H1 (cell line): Measurements from ENCODE around the gene NHEJ1. TPM values are rescaled to one million over a fixed set of nuclear protein-coding genes. Genes with fewer than 3 reads are reported as not detected.

Experiments used
- CTCF ChIA-PET: fragments of 300-600 bp; sonication (Branson Sonifier 250); formaldehyde crosslinking; loops from one replicate; lab custom pipeline; 2021; ENCODE audit not compliant: partially characterized antibody; lab: Charles Lee
- POLR2A ChIA-PET: fragments of 300-600 bp; sonication (Branson Sonifier 250); formaldehyde crosslinking; loops from one replicate; lab custom pipeline; 2021; ENCODE audit warnings: inconsistent platforms; ENCODE audit not compliant: partially characterized antibody; lab: Charles Lee
- DNase-seq, 2 experiments: peaks; one replicate each; pipeline versions ENCODE4 v3.0.0 to v3.0.0-alpha.2; 2010 to 2022; ENCODE audit warnings: low spot score in 2 of 2, low read depth in 1 of 2, mixed read lengths in 1 of 2
- FAIRE-seq: peaks from 2 replicates; lab custom pipeline; 2011; peaks lifted over from hg19 to GRCh38; lab: Jason Lieb, UNC
- H2AFZ ChIP-seq: 2 replicates; pipeline ENCODE4 v1.8.1; 2012; ENCODE audit warnings: low read length, inconsistent platforms
- H2AK5ac ChIP-seq: 2 replicates; pipeline ENCODE4 v1.6.1; 2013; ENCODE audit warnings: low read depth, low read length
- H2BK120ac ChIP-seq: replicated peaks from 2 replicates; pipeline ENCODE3; 2013; ENCODE audit warnings: low read depth, low read length, inconsistent platforms
- H2BK12ac ChIP-seq: 2 replicates; pipeline ENCODE4 v1.6.1; 2013; ENCODE audit warnings: low read depth, low read length
- H2BK15ac ChIP-seq: 2 replicates; pipeline ENCODE4 v1.6.1; 2013; ENCODE audit warnings: low read length
- H2BK20ac ChIP-seq: 2 replicates; pipeline ENCODE4 v1.6.1; 2013; ENCODE audit warnings: low read length
- H2BK5ac ChIP-seq: 2 replicates; pipeline ENCODE4 v1.6.1; 2013; ENCODE audit warnings: low read depth, low read length
- H3K14ac ChIP-seq: 2 replicates; pipeline ENCODE4 v1.6.1; 2013; ENCODE audit warnings: inconsistent platforms; ENCODE audit not compliant: insufficient read length
- H3K18ac ChIP-seq: 2 replicates; pipeline ENCODE4 v1.6.1; 2013; ENCODE audit warnings: low read length; ENCODE audit errors: extremely low read depth
- H3K23ac ChIP-seq: 2 replicates; pipeline ENCODE4 v1.6.1; 2013; ENCODE audit warnings: inconsistent platforms; ENCODE audit not compliant: insufficient read length
- H3K23me2 ChIP-seq: 2 replicates; pipeline ENCODE4 v1.6.1; 2013; ENCODE audit warnings: low read depth, low read length
- H3K27ac ChIP-seq: 2 replicates; pipeline ENCODE4 v1.6.1; 2011; ENCODE audit warnings: low read depth, low read length, inconsistent platforms
- H3K27me3 ChIP-seq, 4 experiments: replicated peaks in 1 of 4; 1 replicate in 1 of 4; 2 replicates in 3 of 4; pipeline versions ENCODE4 v1.6.1 to v1.8.1; 2011 to 2013; ENCODE audit warnings: low read length in 3 of 4, mild to moderate bottlenecking in 3 of 4, inconsistent platforms in 2 of 4, mixed read lengths in 2 of 4, moderate library complexity in 1 of 4; ENCODE audit not compliant: control insufficient read depth in 3 of 4, insufficient read depth in 3 of 4; ENCODE audit errors: extremely low read depth in 1 of 4
- H3K36me3 ChIP-seq, 4 experiments: 2 replicates each; pipeline versions ENCODE4 v1.6.1 to v1.8.1; 2011 to 2013; ENCODE audit warnings: mild to moderate bottlenecking in 4 of 4, low read length in 3 of 4, moderate library complexity in 2 of 4, control low read depth in 1 of 4, inconsistent platforms in 1 of 4; ENCODE audit not compliant: insufficient read depth in 4 of 4, control insufficient read depth in 2 of 4
- H3K4ac ChIP-seq: replicated peaks from 2 replicates; pipeline ENCODE3; 2013; ENCODE audit warnings: low read length, low read depth, mixed read lengths, inconsistent platforms; ENCODE audit not compliant: insufficient read length
- H3K4me1 ChIP-seq, 4 experiments: replicated peaks in 1 of 4; 1 replicate in 1 of 4; 2 replicates in 3 of 4; pipeline versions ENCODE4 v1.6.1 to v1.8.1; 2011 to 2013; ENCODE audit warnings: low read length in 3 of 4, inconsistent platforms in 2 of 4, mixed read lengths in 1 of 4; ENCODE audit not compliant: insufficient read depth in 4 of 4, control insufficient read depth in 3 of 4
- H3K4me2 ChIP-seq, 2 experiments: 2 replicates each; pipeline versions ENCODE4 v1.6.1 to v1.8.1; 2011 to 2013; ENCODE audit warnings: low read depth in 2 of 2, low read length in 2 of 2, control low read depth in 1 of 2, inconsistent platforms in 1 of 2, mild to moderate bottlenecking in 1 of 2; ENCODE audit not compliant: insufficient read depth in 1 of 2
- H3K4me3 ChIP-seq, 4 experiments: fragments of 200-600, 300-600 bp in 1 of 4; sonication (generic), shearing (Covaris generic), sonication (Bioruptor Twin) in 1 of 4; 2 replicates each; pipeline versions ENCODE4 v1.5.1 to v1.8.1; 2011 to 2016; ENCODE audit warnings: low read length in 4 of 4, low read depth in 3 of 4, control low read depth in 2 of 4, inconsistent platforms in 2 of 4, mild to moderate bottlenecking in 2 of 4, mixed read lengths in 1 of 4, moderate library complexity in 1 of 4; ENCODE audit not compliant: insufficient read depth in 2 of 4; ENCODE audit errors: extremely low read depth in 1 of 4
- H3K56ac ChIP-seq: replicated peaks from 2 replicates; pipeline ENCODE3; 2013; ENCODE audit warnings: low read depth, mild to moderate bottlenecking, mixed read lengths, low read length, inconsistent platforms; ENCODE audit not compliant: insufficient read length
- H3K79me1 ChIP-seq: 2 replicates; pipeline ENCODE4 v1.6.1; 2013; ENCODE audit warnings: low read depth, low read length, control low read depth
- H3K79me2 ChIP-seq, 2 experiments: 2 replicates each; pipeline versions ENCODE4 v1.6.1 to v1.8.1; 2012 to 2013; ENCODE audit warnings: low read length in 2 of 2, mild to moderate bottlenecking in 2 of 2, inconsistent platforms in 1 of 2; ENCODE audit not compliant: insufficient read depth in 2 of 2, control insufficient read depth in 1 of 2
- H3K9ac ChIP-seq, 4 experiments: replicated peaks in 1 of 4; 1 replicate in 1 of 4; 2 replicates in 3 of 4; pipeline versions ENCODE4 v1.6.1 to v1.8.1; 2011 to 2013; ENCODE audit warnings: low read depth in 3 of 4, low read length in 3 of 4, control low read depth in 2 of 4, mild to moderate bottlenecking in 2 of 4, moderate library complexity in 2 of 4, inconsistent platforms in 1 of 4; ENCODE audit errors: extremely low read depth in 1 of 4
- H3K9me3 ChIP-seq, 2 experiments: 2 replicates each; pipeline versions ENCODE4 v1.6.1 to v1.8.1; 2012 to 2013; ENCODE audit warnings: mild to moderate bottlenecking in 2 of 2, moderate library complexity in 2 of 2, control low read depth in 1 of 2, inconsistent platforms in 1 of 2, low read depth in 1 of 2, low read length in 1 of 2, mixed read lengths in 1 of 2; ENCODE audit not compliant: insufficient read depth in 2 of 2
- H4K20me1 ChIP-seq, 2 experiments: replicated peaks in 1 of 2; 2 replicates each; pipeline versions ENCODE3 to v1.8.1; 2011 to 2013; ENCODE audit warnings: inconsistent platforms in 2 of 2, low read length in 2 of 2, mild to moderate bottlenecking in 1 of 2; ENCODE audit not compliant: insufficient read depth in 2 of 2, control insufficient read depth in 1 of 2
- H4K5ac ChIP-seq: 2 replicates; pipeline ENCODE4 v1.6.1; 2013; ENCODE audit warnings: low read length, low read depth, mixed read lengths, inconsistent platforms; ENCODE audit not compliant: insufficient read length
- H4K8ac ChIP-seq: 2 replicates; pipeline ENCODE4 v1.8.0; 2013; ENCODE audit warnings: mild to moderate bottlenecking, moderate library complexity, low read length, inconsistent platforms; ENCODE audit not compliant: insufficient read depth; ENCODE audit errors: extremely low read depth
- H4K91ac ChIP-seq: replicated peaks from 2 replicates; pipeline ENCODE3; 2013; ENCODE audit warnings: low read length, mixed read lengths, inconsistent platforms; ENCODE audit not compliant: insufficient read length
- SIX5 ChIP-seq: IDR thresholded peaks from 2 replicates; pipeline ENCODE4 v1.6.1; 2011; ENCODE audit warnings: mild to moderate bottlenecking, low read depth, low read length
- WGBS, 2 experiments: shearing (Covaris generic) in 1 of 2; methylation state at CpG; one replicate each; pipeline versions ENCODE4 v1.1.6 to v1.1.7; 2013 to 2015; ENCODE audit warnings: low lambda C conversion rate in 2 of 2, mixed read lengths in 2 of 2, inconsistent platforms in 1 of 2, low coverage in 1 of 2, missing lambda C conversion rate in 1 of 2; ENCODE audit not compliant: insufficient replicate concordance in 2 of 2, insufficient coverage in 1 of 2, insufficient read length in 1 of 2; ENCODE audit errors: extremely low coverage in 1 of 2, missing lambda C conversion rate in 1 of 2; 5-methylcytosine and 5-hydroxymethylcytosine counted together
- polyA plus RNA-seq, 7 experiments: library from polyadenylated mRNA; depleted of rRNA in 3 of 7; stranded (reverse) in 5 of 7; unstranded in 2 of 7; fragments of >200 nt in 5 of 7; fragments of 200-250 nt in 2 of 7; gene quantifications; 1 replicate in 5 of 7; 2 replicates in 1 of 7; 4 replicates in 1 of 7; pipeline versions ENCODE4 v1.2.1 to v1.2.3, GENCODE V29; 2011 to 2013; ENCODE audit warnings: missing spikeins in 2 of 7, mixed read lengths in 2 of 7
- total RNA-seq: library from RNA; stranded (reverse); fragmentation: NEBNext Ultra II Directional; extraction: Animal tissue kit (Norgen Biotek cat#: 25700); gene quantifications from 2 replicates; pipeline ENCODE4 v1.2.1, GENCODE V29; 2021

Gene NHEJ1
- total and polyA plus RNA-seq, 2 of the 8 experiments (the other 6 are each of a cell fraction or from before 2014, with no cell fraction given) = 22.7 to 24.1 TPM

DNA sequence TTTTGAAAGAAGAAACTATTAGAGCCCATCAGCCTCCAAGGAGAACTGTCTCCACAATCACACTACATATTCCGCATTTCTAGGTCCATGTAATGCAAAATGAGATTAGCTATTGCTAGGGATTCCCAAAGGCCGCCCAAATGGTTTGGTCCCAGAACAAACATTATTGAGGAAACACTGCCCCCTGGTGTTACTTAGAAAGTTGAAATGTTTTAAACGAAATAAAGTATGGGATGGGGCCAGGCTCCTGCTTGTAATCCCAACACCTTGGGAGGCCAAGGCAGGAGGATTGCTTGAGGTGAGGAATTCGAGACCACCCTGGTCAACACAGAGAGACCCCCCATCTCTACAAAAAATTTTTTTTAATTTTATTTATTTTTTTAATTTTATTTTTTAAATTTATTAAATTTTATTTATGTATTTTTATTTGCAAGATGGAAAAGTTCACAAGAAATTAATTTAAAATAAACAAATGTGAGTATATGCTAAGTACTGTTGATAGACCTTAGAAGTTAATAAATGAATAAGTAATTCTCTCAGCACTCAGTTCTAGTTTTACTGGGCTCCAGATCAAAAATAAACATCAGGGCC is 5.5 kb downstream of the NHEJ1 start:
- no peak overlapping the region for H3K9ac ChIP-seq
- no peaks in the 10 kb centered on the region for H3K27me3 ChIP-seq
- no peaks in the 10 kb centered on the region for H3K9me3 ChIP-seq
- H4K91ac ChIP-seq = no peak overlapping the region
- no peak overlapping the region for H2AK5ac ChIP-seq
- no peak for DNase-seq
- H3K4me3 ChIP-seq = no peak overlapping the region
- H4K5ac ChIP-seq = no peak overlapping the region
- no peak overlapping the region for H2BK5ac ChIP-seq
- peak; percentile 92 for FAIRE-seq
- H3K4me2 ChIP-seq = no peak overlapping the region
- 35% methylated on average over 4 of the region's 4 CpGs; no CpG with 5 or more reads in 1 of the 2 experiments for WGBS, 2 experiments
- H3K79me2 ChIP-seq = no peaks in the 10 kb centered on the region
- H3K56ac ChIP-seq = no peak overlapping the region
- no peak overlapping the region for H2BK20ac ChIP-seq
- no peak overlapping the region for H3K18ac ChIP-seq
- H2BK15ac ChIP-seq = no peak overlapping the region
- H4K20me1 ChIP-seq = peaks cover 4 to 5% of the 10 kb centered on the region in 2 experiments
- H3K23ac ChIP-seq = no peak overlapping the region
- no peak overlapping the region for H2AFZ ChIP-seq
- H2BK120ac ChIP-seq = no peak overlapping the region
- H3K36me3 ChIP-seq = peaks cover 0 to 2% (median 0%) of the 10 kb centered on the region in 4 experiments; a peak in 3 of 8 replicates
- no peak overlapping the region for H3K14ac ChIP-seq
- H3K79me1 ChIP-seq = no peaks in the 10 kb centered on the region
- ChIA-PET POLR2A (interaction anchor here (0.6 to 1.2 kb wide), 2 partner anchors 64 to 90 kb away, joined by 3 read pairs; partner anchors contain the start of genes GLB1L and STK16), CTCF (interaction anchor here (0.6 to 12.5 kb wide), 48 partner anchors 10 to 572 kb away, joined by 3 to 149 read pairs (median 5); partner anchors contain the start of genes CFAP65, CNPPD1, IHH and SLC23A3)
- no peak overlapping the region for H4K8ac ChIP-seq
- no peak overlapping the region for H3K4ac ChIP-seq
- no peak overlapping the region for H3K27ac ChIP-seq
- no peak overlapping the region for H2BK12ac ChIP-seq
- peaks cover 2% of the 10 kb centered on the region; the same call in 1 of the 2 replicates for H3K23me2 ChIP-seq
- H3K4me1 ChIP-seq = peaks cover 0 to 5% (median 2%) of the 10 kb centered on the region in 4 experiments; a peak in 2 of 7 replicates
- TF ChIP-seq SIX5 = no peak
